ENCODE results near the gene FRYL.

The FRYL gene

DNA sequence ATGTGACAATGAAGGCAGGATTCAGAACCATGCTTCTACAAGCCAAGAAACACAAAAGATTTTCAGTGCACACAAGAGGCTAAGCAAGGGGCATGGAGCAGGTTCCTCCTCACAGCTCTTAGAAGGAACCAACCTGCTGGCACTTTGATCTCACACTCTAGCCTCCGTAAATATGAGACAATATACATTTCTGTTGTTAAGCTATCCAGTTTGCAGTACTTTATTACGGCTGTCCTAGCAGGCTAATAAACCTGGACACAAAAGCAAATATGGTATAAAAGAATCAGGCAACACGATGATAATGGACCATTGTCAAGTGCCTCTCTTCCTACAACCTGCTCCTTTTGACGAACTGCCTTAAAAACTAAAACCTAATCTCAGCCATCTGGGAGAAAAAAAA, 175.6 kb downstream of the FRYL start:
- TF ChIP-seq, protein P1, sequence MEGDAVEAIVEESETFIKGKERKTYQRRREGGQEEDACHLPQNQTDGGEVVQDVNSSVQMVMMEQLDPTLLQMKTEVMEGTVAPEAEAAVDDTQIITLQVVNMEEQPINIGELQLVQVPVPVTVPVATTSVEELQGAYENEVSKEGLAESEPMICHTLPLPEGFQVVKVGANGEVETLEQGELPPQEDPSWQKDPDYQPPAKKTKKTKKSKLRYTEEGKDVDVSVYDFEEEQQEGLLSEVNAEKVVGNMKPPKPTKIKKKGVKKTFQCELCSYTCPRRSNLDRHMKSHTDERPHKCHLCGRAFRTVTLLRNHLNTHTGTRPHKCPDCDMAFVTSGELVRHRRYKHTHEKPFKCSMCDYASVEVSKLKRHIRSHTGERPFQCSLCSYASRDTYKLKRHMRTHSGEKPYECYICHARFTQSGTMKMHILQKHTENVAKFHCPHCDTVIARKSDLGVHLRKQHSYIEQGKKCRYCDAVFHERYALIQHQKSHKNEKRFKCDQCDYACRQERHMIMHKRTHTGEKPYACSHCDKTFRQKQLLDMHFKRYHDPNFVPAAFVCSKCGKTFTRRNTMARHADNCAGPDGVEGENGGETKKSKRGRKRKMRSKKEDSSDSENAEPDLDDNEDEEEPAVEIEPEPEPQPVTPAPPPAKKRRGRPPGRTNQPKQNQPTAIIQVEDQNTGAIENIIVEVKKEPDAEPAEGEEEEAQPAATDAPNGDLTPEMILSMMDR (conservative IDR thresholded peaks at IDR 0.05), result no peak
- no peak for TF ChIP-seq ZFX (IDR thresholded peaks at IDR 0.05)

DNA sequence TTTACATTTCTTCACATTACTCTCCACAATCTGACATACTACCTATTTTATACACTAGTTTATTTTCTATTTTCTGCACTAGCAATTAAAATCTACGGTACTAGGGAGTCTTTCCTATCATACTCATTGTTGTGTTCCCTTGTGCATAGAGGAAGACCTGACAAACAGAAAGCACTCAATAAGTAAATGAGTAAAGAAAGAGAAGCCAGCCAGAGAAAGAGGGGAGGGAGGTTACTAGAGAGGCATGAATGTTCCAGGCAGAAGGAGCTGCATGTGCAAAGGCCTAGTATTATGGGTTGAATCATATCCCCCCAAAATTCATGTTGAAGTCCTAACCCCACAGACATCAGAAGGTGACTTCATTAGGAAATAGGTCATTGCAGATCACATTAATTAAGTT, 176.0 kb downstream of the FRYL start:
- TF ChIP-seq, protein P1 (conservative IDR thresholded peaks at IDR 0.05), result no peak
- TF ChIP-seq ZFX (IDR thresholded peaks at IDR 0.05), result no peak
- peak overlapping the region; percentile 40; the same call in 1 of the 2 replicates for H3K27ac ChIP-seq

More for the DNA sequence above, 175.6 kb downstream of the FRYL start:
- no peak overlapping the region for H3K27ac ChIP-seq

DNA sequence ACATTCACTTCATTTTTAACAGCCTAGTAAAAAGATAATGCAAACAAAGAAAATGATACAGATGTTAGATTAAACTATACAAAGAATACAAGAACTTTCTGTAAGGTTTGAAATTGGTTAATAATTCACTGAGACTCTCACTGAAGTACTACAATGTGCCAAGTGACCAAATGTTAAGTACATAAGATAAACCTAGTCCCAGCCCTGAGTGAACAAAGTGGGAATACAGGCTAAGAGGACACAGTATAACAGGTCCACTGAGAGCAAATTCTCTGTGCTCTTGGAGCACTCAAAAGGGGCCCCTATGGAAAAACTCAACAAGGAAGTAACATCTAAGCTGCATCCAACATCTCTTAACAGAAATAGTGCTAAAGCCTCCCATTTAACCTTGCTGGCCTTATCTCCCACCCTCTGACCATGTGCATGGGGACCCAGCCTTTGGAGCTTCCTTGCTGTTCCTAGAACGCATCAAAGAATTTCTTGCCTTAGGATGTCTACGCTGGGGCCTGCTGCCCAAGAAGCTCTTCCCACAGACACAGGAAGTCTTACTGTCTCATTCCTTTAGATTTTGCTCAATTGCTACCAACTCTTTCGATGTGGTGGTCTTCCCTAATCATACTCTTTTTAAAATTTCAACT, 176.6 kb downstream of the FRYL start:
- no peak for TF ChIP-seq ZFX (IDR thresholded peaks at IDR 0.05)
- TF ChIP-seq, protein P1 (conservative IDR thresholded peaks at IDR 0.05), result no peak
- H3K27ac ChIP-seq, result peak overlapping the region; percentile 40; the same call in 1 of the 2 replicates

DNA sequence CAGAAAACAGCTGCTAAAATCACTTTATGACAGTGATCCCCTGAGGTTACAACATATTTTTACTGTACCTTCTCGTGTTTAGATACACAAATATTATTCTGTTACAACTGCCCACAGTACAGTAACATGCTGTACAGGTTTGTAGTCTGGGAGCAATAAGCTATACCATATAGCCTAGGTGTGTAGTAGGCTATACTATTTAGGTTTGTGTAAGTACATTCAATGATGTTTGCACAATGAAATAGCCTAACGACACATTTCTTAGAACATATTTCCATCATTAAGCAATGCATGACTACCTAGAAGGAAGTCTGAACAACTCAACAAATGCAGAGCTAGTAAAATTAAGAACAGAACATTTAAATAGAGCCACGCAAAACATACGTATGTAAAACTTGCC, 177.3 kb downstream of the FRYL start:
- H3K27ac ChIP-seq, result no peak overlapping the region
- no peak for TF ChIP-seq ZFX (IDR thresholded peaks at IDR 0.05)
- TF ChIP-seq, protein P1 (conservative IDR thresholded peaks at IDR 0.05), result no peak

DNA sequence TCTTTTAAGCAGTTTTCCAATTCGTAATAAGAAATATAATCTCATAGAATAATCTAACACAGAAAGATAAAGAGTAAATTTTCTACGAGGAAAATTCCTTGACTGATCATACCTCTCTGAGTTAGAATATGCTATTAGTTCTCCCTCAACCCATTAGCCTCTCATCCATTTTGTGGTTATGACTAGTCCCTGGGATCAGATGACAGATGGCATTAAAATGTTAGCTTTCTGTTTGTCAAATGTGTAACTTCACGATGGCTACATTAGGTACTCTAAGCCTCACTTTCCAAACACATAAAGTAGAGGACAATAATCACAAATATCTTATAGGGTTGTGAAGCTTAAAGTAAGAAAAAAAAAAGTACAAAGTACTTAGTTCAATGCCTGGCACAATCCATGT, 177.9 kb downstream of the FRYL start:
- TF ChIP-seq, protein P1 (conservative IDR thresholded peaks at IDR 0.05), result no peak
- H3K27ac ChIP-seq, result no peak overlapping the region

DNA sequence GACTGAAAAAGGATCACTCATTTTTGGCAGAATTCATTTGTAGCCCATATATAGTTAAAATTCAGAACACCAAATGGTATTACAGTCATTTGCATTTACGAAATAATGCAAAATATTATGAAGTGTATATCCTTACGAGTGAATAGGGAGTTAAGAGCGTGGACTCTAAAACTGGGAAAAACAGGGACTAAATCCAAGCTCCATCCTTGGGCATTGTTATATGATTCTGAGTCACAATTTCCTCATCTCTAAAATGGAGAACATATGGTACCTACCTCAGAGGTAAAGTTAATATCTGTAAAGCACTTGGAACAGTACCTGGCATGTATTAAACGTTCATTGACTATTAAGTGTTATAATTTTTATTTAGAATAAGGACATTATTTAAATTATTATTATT, 183.7 kb downstream of the FRYL start:
- TF ChIP-seq ZFX (IDR thresholded peaks at IDR 0.05), result no peak
- no peak overlapping the region for H3K27ac ChIP-seq

DNA sequence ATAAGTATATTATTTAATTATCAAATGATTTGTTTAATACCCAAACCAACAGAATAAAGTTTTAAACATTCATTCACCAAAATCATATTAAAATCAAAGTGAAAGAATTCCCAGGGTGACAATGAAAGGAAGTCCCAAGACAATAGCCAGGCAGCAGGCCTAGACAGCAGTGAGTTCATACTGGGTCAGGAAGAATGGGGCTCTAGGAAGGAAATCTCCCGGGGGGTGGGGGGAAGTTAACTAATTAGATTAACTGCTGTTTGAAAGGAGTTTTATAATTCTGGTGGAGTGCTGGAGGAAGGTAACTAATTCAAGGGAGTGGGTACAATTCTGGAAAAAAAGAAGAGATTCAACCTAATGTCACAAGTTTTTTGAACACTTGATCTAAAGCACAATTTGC, 185.9 kb downstream of the FRYL start:
- TF ChIP-seq ZFX (IDR thresholded peaks at IDR 0.05), result no peak
- H3K27ac ChIP-seq, result no peak overlapping the region

DNA sequence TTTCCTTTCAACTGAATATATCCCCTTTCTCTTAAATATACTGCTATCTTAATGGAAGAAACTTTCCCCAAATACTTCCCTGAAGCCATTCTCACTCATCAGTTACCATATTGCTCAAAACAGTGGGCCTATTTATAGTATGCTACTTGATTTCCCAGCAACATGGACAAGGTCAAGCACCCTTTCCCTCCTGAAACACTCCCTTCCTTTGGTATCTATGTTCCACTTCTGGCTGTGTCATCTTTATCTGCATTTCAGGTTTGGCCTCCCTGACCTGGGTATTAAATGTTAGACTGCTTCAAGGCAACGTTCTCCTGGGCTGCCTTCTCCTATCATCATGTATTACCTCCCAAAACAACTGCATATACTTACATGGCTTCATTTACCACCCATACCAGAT, 188.7 kb downstream of the FRYL start:
- H3K27ac ChIP-seq, result no peak overlapping the region
- no peak for TF ChIP-seq ZFX (IDR thresholded peaks at IDR 0.05)
- TF ChIP-seq, protein P1 (conservative IDR thresholded peaks at IDR 0.05), result no peak
